ENCODE results near the gene MAGEA4. TPM values are rescaled to one million over a fixed set of nuclear protein-coding genes. Genes with fewer than 3 reads are reported as not detected.

The MAGEA4 gene
- total RNA-seq, 1 donor from 2014 or later, result not detected

- Histone ChIP-seq H3K4me3 (no peak overlapping the region), H3K27me3 (no peaks in the 10 kb centered on the region), H3K27ac (no peak overlapping the region), H3K36me3 (no peaks in the 10 kb centered on the region), H3K4me1 (no peaks in the 10 kb centered on the region), H3K9me3 (no peaks in the 10 kb centered on the region)
- intact Hi-C loops (cut with DNase I), result no loop called here
- TF ChIP-seq POLR2AphosphoS5 (IDR thresholded peaks at IDR 0.05; ENCODE audit: insufficient read depth in 1 of 2, low read depth in 1 of 2), result no peak
- no peak for TF ChIP-seq CTCF (IDR thresholded peaks at IDR 0.05)
- TF ChIP-seq POLR2A (IDR thresholded peaks at IDR 0.05), result no peak
- DNase-seq (ENCODE audit: extremely low spot score in 2 of 2), result no peak
Measured at GRCh38 chrX:151922692-151923091, 10.0 kb downstream of the MAGEA4 start.

- DNase-seq (ENCODE audit: extremely low spot score in 2 of 2), result no peak
- Histone ChIP-seq H3K4me1 (no peaks in the 10 kb centered on the region), H3K36me3 (no peaks in the 10 kb centered on the region), H3K9me3 (no peaks in the 10 kb centered on the region), H3K27me3 (no peaks in the 10 kb centered on the region), H3K4me3 (no peak overlapping the region), H3K27ac (no peak overlapping the region)
- intact Hi-C loops (cut with DNase I), result no loop called here
- no peak for TF ChIP-seq POLR2AphosphoS5 (IDR thresholded peaks at IDR 0.05; ENCODE audit: insufficient read depth in 1 of 2, low read depth in 1 of 2)
- no peak for TF ChIP-seq CTCF (IDR thresholded peaks at IDR 0.05)
- TF ChIP-seq POLR2A (IDR thresholded peaks at IDR 0.05), result no peak
Measured at GRCh38 chrX:151923648-151924047, 11.0 kb downstream of the MAGEA4 start.

- no peak for DNase-seq (ENCODE audit: extremely low spot score in 2 of 2)
- TF ChIP-seq POLR2AphosphoS5 (IDR thresholded peaks at IDR 0.05; ENCODE audit: insufficient read depth in 1 of 2, low read depth in 1 of 2) (no peak), POLR2A (IDR thresholded peaks at IDR 0.05) (no peak), CTCF (IDR thresholded peaks at IDR 0.05) (no peak)
- Histone ChIP-seq H3K27me3 (no peaks in the 10 kb centered on the region), H3K4me3 (no peak overlapping the region), H3K27ac (no peak overlapping the region), H3K4me1 (no peaks in the 10 kb centered on the region), H3K9me3 (no peaks in the 10 kb centered on the region), H3K36me3 (no peaks in the 10 kb centered on the region)
- intact Hi-C loops (cut with DNase I), result no loop called here
Measured at GRCh38 chrX:151929126-151929525, 16.4 kb downstream of the MAGEA4 start.

- H3K4me1 ChIP-seq, result no peaks in the 10 kb centered on the region
- intact Hi-C loops (cut with DNase I), result no loop called here
Measured at GRCh38 chrX:151935358-151935757, 22.7 kb downstream of the MAGEA4 start.

GRCh38 chrX:151938172-151938571 is 25.5 kb downstream of the MAGEA4 start:
- Histone ChIP-seq H3K27ac (no peak overlapping the region), H3K4me3 (no peak overlapping the region), H3K9me3 (no peaks in the 10 kb centered on the region), H3K27me3 (no peaks in the 10 kb centered on the region), H3K36me3 (no peaks in the 10 kb centered on the region), H3K4me1 (no peaks in the 10 kb centered on the region)
- intact Hi-C loops (cut with DNase I), result no loop called here
- DNase-seq (ENCODE audit: extremely low spot score in 2 of 2), result no peak
- TF ChIP-seq POLR2AphosphoS5 (IDR thresholded peaks at IDR 0.05; ENCODE audit: insufficient read depth in 1 of 2, low read depth in 1 of 2), result no peak
- TF ChIP-seq POLR2A (IDR thresholded peaks at IDR 0.05), result no peak
- no peak for TF ChIP-seq CTCF (IDR thresholded peaks at IDR 0.05)

More at GRCh38 chrX:151935358-151935757, 22.7 kb downstream of the MAGEA4 start:
- no peak for TF ChIP-seq CTCF (IDR thresholded peaks at IDR 0.05)
- no peak for TF ChIP-seq POLR2AphosphoS5 (IDR thresholded peaks at IDR 0.05; ENCODE audit: insufficient read depth in 1 of 2, low read depth in 1 of 2)
- TF ChIP-seq POLR2A (IDR thresholded peaks at IDR 0.05), result no peak
- no peaks in the 10 kb centered on the region for H3K9me3 ChIP-seq
- H3K27me3 ChIP-seq, result no peaks in the 10 kb centered on the region
- no peak overlapping the region for H3K4me3 ChIP-seq
- DNase-seq (ENCODE audit: extremely low spot score in 2 of 2), result no peak
- H3K27ac ChIP-seq, result no peak overlapping the region
- no peaks in the 10 kb centered on the region for H3K36me3 ChIP-seq
